Measurements from ENCODE around the gene NEK4.

Gene NEK4

DNA sequence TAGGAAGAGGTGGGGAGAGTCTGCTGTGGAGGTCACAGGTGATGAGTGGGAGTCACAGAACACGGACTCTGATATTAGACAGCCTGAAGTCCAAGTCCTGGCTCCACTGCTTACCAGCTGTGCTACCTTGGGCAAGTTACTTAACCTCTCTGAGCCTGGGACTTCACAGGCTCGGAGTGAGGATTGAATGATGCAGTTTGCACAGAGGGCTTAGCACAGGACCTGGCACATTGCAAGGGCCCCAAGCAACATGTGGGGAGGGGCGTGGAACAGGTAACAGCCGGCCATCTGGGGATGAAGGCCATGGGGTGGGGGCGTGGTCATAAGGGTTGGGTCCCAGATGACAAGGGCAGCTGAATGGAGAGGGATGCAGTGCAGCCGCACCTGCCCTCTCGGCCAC is 19.6 kb upstream of the NEK4 start:
- Histone ChIP-seq H3K27ac (no peak overlapping the region), H3K4me3 (no peak overlapping the region)
- TF ChIP-seq, protein P1, sequence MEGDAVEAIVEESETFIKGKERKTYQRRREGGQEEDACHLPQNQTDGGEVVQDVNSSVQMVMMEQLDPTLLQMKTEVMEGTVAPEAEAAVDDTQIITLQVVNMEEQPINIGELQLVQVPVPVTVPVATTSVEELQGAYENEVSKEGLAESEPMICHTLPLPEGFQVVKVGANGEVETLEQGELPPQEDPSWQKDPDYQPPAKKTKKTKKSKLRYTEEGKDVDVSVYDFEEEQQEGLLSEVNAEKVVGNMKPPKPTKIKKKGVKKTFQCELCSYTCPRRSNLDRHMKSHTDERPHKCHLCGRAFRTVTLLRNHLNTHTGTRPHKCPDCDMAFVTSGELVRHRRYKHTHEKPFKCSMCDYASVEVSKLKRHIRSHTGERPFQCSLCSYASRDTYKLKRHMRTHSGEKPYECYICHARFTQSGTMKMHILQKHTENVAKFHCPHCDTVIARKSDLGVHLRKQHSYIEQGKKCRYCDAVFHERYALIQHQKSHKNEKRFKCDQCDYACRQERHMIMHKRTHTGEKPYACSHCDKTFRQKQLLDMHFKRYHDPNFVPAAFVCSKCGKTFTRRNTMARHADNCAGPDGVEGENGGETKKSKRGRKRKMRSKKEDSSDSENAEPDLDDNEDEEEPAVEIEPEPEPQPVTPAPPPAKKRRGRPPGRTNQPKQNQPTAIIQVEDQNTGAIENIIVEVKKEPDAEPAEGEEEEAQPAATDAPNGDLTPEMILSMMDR (IDR thresholded peaks at IDR 0.05) = no peak
- DNase-seq (ENCODE audit: low spot score) = no peak

DNA sequence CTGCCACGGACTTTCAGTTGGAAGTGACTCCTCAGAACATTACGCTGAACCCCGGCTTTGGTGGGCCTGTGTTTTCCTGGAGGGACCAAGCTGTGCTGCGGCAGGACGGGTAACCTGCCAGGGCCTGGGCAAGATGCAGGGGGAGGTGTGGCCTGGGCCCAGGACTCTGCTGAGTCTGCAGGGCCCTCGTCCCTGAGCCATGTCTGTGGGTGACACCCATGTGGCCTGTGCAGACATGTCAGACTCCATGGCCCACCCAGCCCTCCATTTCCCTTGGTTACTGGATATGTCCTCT is 19.0 kb upstream of the NEK4 start:
- DNase-seq (ENCODE audit: low spot score) = no peak
- TF ChIP-seq, protein P1 (IDR thresholded peaks at IDR 0.05) = no peak

DNA sequence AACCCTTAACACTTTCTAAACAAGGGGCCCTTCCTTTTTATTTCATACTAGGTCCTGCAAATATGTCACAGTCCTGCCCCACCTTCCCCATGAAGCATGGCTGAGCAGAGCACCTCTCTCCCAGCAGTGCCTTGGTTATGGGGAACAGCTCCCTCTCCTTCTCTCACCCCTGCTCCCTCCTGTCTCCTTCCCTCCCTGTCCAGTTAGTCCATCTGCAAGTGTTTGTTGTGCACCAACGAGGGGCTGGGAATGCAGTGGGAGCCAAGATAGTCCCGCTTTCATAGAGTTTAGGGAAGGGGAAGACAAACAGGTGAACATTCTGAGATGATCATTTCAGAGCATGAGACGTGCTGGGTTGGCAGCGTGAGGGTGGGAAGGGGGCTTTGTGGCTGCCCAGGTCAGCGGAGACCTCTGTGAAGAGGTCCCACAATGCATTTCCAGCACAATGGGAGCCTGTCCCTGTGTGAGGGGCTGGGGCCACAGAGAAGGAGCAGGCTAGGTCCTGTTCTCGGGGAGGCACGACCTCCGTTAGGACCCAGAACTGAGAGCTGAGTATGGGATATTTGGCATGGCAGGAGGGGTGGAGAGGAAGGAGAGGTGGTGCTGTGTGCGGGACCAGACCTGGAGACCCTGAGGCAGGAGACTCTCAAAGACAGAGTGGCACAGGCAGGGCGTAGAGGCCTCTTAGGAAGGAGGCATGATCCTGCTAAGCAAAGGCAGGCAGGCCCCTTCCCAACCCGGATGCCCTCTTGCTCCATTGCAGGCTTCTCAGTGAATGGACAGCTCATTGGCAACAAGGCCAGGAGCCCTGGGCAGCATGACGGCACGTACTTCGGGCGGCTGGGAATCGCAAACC is 18.4 kb upstream of the NEK4 start:
- TF ChIP-seq, protein P1 (IDR thresholded peaks at IDR 0.05) = no peak
- H3K27ac ChIP-seq = no peak overlapping the region
- no peak overlapping the region for H3K4me3 ChIP-seq
- DNase-seq (ENCODE audit: low spot score) = no peak

More for the DNA sequence above, 19.0 kb upstream of the NEK4 start:
- H3K4me3 ChIP-seq = no peak overlapping the region
- H3K27ac ChIP-seq = no peak overlapping the region

DNA sequence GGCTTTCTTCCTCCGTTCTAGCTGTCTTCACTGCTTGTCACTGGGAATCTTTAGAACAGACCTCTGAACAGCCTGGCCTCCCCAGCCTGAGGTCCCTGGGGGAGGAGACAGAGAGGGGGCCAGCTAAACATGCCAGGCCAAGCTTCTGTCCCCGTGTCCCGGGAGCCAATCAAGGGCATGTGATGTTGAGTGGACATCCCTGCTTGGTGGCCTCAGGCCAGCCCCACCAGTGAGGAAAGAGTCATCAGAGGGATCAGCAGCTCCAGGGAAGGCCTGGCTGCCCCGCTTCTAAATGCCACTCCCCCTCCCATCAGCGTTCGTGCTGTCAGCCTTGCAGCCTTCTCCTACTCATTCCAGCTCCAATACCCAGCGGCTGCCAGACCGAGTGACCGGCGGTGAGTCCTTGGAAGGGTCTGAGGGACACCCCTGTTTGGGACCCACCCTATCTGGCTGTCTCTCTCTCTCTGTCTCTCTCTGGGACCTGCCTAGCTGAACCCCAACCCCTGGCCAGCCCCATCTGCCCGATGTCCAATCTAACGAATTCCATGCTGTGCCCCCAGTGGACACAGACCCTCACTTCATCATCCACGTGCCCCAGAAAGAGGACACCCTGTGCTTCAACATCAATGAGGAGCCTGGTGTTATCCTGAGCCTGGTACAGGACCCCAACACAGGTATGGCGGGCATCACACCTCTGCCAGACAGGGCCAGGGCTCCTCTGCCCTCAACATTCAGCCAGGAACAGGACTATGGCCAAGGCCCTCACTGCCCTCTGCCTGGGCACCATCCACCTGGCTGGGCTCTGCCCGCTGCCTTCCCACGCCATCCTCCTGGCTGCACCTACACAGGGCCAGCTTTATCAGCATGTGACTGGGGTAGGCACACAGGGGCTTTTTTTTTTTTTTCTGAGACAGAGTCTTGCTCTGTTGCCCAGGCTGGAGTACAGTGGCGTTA is 17.2 kb upstream of the NEK4 start:
- Histone ChIP-seq H3K4me3 (peak overlapping the region; percentile 42), H3K27ac (peak overlapping the region in 1 of 2 donors; percentile 47)
- TF ChIP-seq, protein P1 (IDR thresholded peaks at IDR 0.05) = no peak
- DNase-seq (ENCODE audit: low spot score) = no peak

DNA sequence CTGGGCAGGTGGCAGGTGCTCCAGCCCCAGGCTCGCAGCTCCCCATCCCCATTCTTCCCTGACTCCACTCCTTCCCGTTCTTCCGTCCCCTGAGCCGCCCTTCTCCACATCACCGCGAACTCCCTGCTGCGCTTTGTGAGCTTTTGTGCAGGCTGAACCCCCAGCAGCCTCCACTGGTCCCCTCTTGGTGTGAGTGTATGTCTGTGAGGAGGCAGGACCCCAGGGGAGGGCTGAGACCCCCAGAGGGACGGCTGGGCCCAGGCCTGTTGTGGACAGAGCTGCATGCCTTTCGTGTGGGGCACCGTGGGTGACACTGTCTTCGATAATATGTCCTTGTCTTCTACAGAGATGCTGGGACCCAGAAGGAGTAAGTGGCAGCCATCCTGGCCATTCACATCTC is 16.5 kb upstream of the NEK4 start:
- DNase-seq (ENCODE audit: low spot score) = no peak
- Histone ChIP-seq H3K27ac (peak overlapping the region in 1 of 2 donors; percentile 47), H3K4me3 (no peak overlapping the region)
- TF ChIP-seq, protein P1 (IDR thresholded peaks at IDR 0.05) = no peak

DNA sequence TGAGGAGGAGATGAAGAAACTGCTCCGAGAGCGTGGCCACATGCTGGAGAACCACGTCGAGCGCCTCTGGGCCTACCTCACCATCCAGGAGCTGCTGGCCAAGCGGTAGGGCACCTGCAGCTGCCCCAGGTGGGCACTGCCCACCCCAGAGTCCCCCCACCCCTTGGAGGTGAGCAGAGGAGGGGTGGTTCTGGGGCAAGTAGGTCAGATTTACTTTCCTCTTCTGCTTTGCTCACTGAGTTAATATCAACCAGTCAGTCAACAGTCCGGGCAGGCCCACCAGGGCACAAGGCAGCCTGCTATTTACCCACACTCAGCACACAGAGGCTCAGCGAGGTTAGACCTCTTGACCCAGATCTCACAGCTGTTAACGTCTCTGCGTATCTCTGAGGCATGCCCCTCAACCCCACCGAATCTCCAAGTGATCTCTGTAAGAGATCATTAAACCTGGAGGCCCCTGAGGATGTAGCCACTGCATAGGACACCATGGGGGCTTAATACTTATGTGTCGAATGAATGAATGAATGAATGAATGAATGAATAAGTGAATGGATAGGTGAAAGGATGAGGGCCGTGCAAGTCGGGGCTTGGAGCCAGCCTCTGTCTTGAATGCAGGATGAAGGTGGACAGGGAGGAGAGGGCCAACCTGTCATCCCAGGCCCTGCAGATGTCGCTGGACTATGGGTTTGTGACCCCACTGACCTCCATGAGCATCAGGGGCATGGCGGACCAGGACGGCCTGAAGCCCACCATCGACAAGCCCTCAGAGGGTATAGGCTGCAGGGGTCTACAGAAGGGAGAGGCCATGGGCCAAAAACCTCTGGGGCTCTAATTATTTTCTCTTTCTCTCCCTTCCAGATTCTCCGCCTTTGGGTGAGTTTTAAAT is 15.8 kb upstream of the NEK4 start:
- Histone ChIP-seq H3K4me3 (no peak overlapping the region), H3K27ac (no peak overlapping the region)
- TF ChIP-seq, protein P1 (IDR thresholded peaks at IDR 0.05) = no peak
- DNase-seq (ENCODE audit: low spot score) = no peak
